ENCODE data around the gene POU2F2.
A peak's percentile ranks its signal among the peaks of the same experiment; 100 is the strongest.

GRCh38 chr19:42075616-42076379, 56.4 kb downstream of the POU2F2 start, which contains the start of gene ZNF574:
- TF ChIP-seq EZH2phosphoT487 (IDR thresholded peaks at IDR 0.05; ENCODE audit: borderline replicate concordance, low read depth) = no peak
- TF ChIP-seq, protein P1, sequence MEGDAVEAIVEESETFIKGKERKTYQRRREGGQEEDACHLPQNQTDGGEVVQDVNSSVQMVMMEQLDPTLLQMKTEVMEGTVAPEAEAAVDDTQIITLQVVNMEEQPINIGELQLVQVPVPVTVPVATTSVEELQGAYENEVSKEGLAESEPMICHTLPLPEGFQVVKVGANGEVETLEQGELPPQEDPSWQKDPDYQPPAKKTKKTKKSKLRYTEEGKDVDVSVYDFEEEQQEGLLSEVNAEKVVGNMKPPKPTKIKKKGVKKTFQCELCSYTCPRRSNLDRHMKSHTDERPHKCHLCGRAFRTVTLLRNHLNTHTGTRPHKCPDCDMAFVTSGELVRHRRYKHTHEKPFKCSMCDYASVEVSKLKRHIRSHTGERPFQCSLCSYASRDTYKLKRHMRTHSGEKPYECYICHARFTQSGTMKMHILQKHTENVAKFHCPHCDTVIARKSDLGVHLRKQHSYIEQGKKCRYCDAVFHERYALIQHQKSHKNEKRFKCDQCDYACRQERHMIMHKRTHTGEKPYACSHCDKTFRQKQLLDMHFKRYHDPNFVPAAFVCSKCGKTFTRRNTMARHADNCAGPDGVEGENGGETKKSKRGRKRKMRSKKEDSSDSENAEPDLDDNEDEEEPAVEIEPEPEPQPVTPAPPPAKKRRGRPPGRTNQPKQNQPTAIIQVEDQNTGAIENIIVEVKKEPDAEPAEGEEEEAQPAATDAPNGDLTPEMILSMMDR (IDR thresholded peaks at IDR 0.05) = no peak
- TF ChIP-seq MEF2A (IDR thresholded peaks at IDR 0.05; ENCODE audit: borderline replicate concordance, low read depth) = no peak
- TF ChIP-seq YY1 (IDR thresholded peaks at IDR 0.05; ENCODE audit: low read depth) = peak; percentile 96
- no peak for TF ChIP-seq REST (IDR thresholded peaks at IDR 0.05; ENCODE audit: low read depth, low read length)
- no peak for TF ChIP-seq RCOR1 (IDR thresholded peaks at IDR 0.05; ENCODE audit: low read length)
- peak; percentile 40; the same call in 1 of the 2 replicates for TF ChIP-seq FOXM1 (IDR thresholded peaks at IDR 0.05; ENCODE audit: low read depth)
- no peak for TF ChIP-seq NFIC (IDR thresholded peaks at IDR 0.05; ENCODE audit: borderline replicate concordance)
- TF ChIP-seq PBX3 (IDR thresholded peaks at IDR 0.05) = peak; percentile 18

All from SK-N-SH (cell line).